HL-60 (cell line): ENCODE results near the gene PPP1R12B.

Experiments
- CTCF ChIP-seq: IDR thresholded peaks from one replicate; pipeline ENCODE4 v1.5.1; 2011; ENCODE audit warnings: low read length, control low read depth, inconsistent platforms; ENCODE audit not compliant: insufficient read depth
- GABPA ChIP-seq: IDR thresholded peaks from 2 replicates; pipeline ENCODE4 v1.6.1; 2012; ENCODE audit warnings: low read depth
- POLR2AphosphoS5 ChIP-seq: IDR thresholded peaks from 2 replicates; pipeline ENCODE4 v1.6.1; 2012; ENCODE audit warnings: low read depth
- REST ChIP-seq: IDR thresholded peaks from 2 replicates; pipeline ENCODE4 v1.6.1; 2012; ENCODE audit warnings: low read depth; ENCODE audit not compliant: insufficient replicate concordance

GRCh38 chr1:202521886-202522285 is 173.4 kb downstream of the PPP1R12B start:
- TF ChIP-seq CTCF (no peak), POLR2AphosphoS5 (no peak), REST (no peak), GABPA (no peak)
